GM23338 (cell line): ENCODE data around the gene CNOT10. TPM values are rescaled to one million over a fixed set of nuclear protein-coding genes. Genes with fewer than 3 reads are reported as not detected.

ENCODE experiments used
- ATAC-seq: fragments of 200-7000 bp; cut with Tn5 transposase; 3 replicates; pipeline ENCODE4 v1.9.1; 2020
- DNase-seq: peaks from one replicate; pipeline ENCODE4 v3.0.0-alpha.2; 2015; ENCODE audit warnings: low spot score
- H2AFZ ChIP-seq: fragments of 200-600 bp; sonication (generic); 2 replicates; pipeline ENCODE4 v1.8.0; 2016; ENCODE audit warnings: antibody characterized with exemption, mild to moderate bottlenecking, moderate library complexity
- H3F3A ChIP-seq: fragments of 200-600 bp; sonication (generic); replicated peaks from 2 replicates; pipeline ENCODE4 v1.8.0; 2017; ENCODE audit warnings: antibody characterized with exemption, mixed run types, low read depth
- H3K27ac ChIP-seq: fragments of 200-600 bp; sonication (generic); 2 replicates; pipeline ENCODE4 v1.6.1; 2016; ENCODE audit warnings: low read depth
- H3K27me3 ChIP-seq: fragments of 200-600 bp; sonication (generic); 2 replicates; pipeline ENCODE4 v1.8.0; 2016; ENCODE audit warnings: mild to moderate bottlenecking, mixed run types, moderate library complexity; ENCODE audit not compliant: insufficient read depth
- H3K36me3 ChIP-seq: fragments of 200-600 bp; sonication (generic); 2 replicates; pipeline ENCODE4 v1.8.0; 2016; ENCODE audit warnings: mild to moderate bottlenecking; ENCODE audit not compliant: insufficient read depth
- H3K4me1 ChIP-seq: fragments of 200-600 bp; sonication (generic); 2 replicates; pipeline ENCODE4 v1.8.0; 2016; ENCODE audit warnings: mild to moderate bottlenecking, moderate library complexity; ENCODE audit not compliant: insufficient read depth
- H3K4me2 ChIP-seq: fragments of 200-600 bp; sonication (generic); 2 replicates; pipeline ENCODE4 v1.7.1; 2017; ENCODE audit warnings: mixed run types
- H3K4me3 ChIP-seq: fragments of 200-600 bp; sonication (generic); 2 replicates; pipeline ENCODE4 v1.6.1; 2016; ENCODE audit warnings: mixed run types
- H3K79me2 ChIP-seq: fragments of 200-600 bp; sonication (generic); replicated peaks from 2 replicates; pipeline ENCODE4 v1.8.0; 2017; ENCODE audit warnings: mild to moderate bottlenecking; ENCODE audit not compliant: insufficient read depth
- H3K9me2 ChIP-seq: fragments of 200-600 bp; sonication (generic); 2 replicates; pipeline ENCODE4 v1.8.0; 2017; ENCODE audit not compliant: insufficient read depth
- H4K20me1 ChIP-seq: fragments of 200-600 bp; sonication (generic); replicated peaks from 2 replicates; pipeline ENCODE4 v1.8.0; 2017; ENCODE audit warnings: mild to moderate bottlenecking; ENCODE audit not compliant: insufficient read depth
- H3K27ac Mint-ChIP-seq: 2 replicates; pipeline ENCODE4 v1.8.0; 2020; ENCODE audit warnings: inconsistent platforms, mild to moderate bottlenecking, moderate library complexity, mixed read lengths
- H3K27me3 Mint-ChIP-seq: 3 replicates; pipeline ENCODE4 v1.8.0; 2022; ENCODE audit warnings: low read depth, mild to moderate bottlenecking, moderate library complexity, mixed read lengths, inconsistent platforms; ENCODE audit not compliant: insufficient read depth, poor library complexity
- H3K36me3 Mint-ChIP-seq: 3 replicates; pipeline ENCODE4 v1.8.0; 2021; ENCODE audit warnings: low read depth, mild to moderate bottlenecking, inconsistent platforms, moderate library complexity, mixed read lengths
- H3K4me1 Mint-ChIP-seq: 3 replicates; pipeline ENCODE4 v1.8.0; 2020; ENCODE audit warnings: mild to moderate bottlenecking, inconsistent platforms, mixed read lengths
- H3K4me3 Mint-ChIP-seq: 3 replicates; pipeline ENCODE4 v1.8.0; 2021; ENCODE audit warnings: moderate library complexity, mild to moderate bottlenecking, inconsistent platforms, mixed read lengths
- H3K9me3 Mint-ChIP-seq: 3 replicates; pipeline ENCODE4 v1.8.0; 2020; ENCODE audit warnings: moderate library complexity, mild to moderate bottlenecking, inconsistent platforms, mixed read lengths
- CREB1 ChIP-seq: fragments of 250-450 bp; sonication (Bioruptor Pico); IDR thresholded peaks from 2 replicates; pipeline ENCODE4 v1.5.0; 2020; ENCODE audit warnings: low read depth, mild to moderate bottlenecking, moderate library complexity
- EZH2 ChIP-seq: fragments of 200-600 bp; sonication (generic); IDR thresholded peaks from one replicate; pipeline ENCODE4 v1.8.0; 2017; ENCODE audit warnings: antibody characterized with exemption, mild to moderate bottlenecking, low read depth; ENCODE audit not compliant: unreplicated experiment
- EZH2phosphoT487 ChIP-seq: fragments of 200-600 bp; sonication (generic); IDR thresholded peaks from one replicate; pipeline ENCODE4 v1.8.1; 2018; ENCODE audit warnings: antibody characterized with exemption; ENCODE audit not compliant: unreplicated experiment
- JUNB ChIP-seq: IDR thresholded peaks from one replicate; pipeline ENCODE4 v1.6.1; 2016; ENCODE audit warnings: antibody characterized with exemption; ENCODE audit not compliant: unreplicated experiment
- NANOG ChIP-seq: IDR thresholded peaks from 2 replicates; pipeline ENCODE4 v1.6.1; 2016; ENCODE audit warnings: antibody characterized with exemption, borderline replicate concordance
- POLR2AphosphoS5 ChIP-seq: IDR thresholded peaks from 2 replicates; pipeline ENCODE4 v1.6.1; 2016; ENCODE audit warnings: antibody characterized with exemption, low read depth
- STAT1 ChIP-seq: IDR thresholded peaks from one replicate; pipeline ENCODE4 v1.6.1; 2016; ENCODE audit warnings: antibody characterized with exemption; ENCODE audit not compliant: unreplicated experiment
- ZNF114 ChIP-seq: fragments of 250-450 bp; sonication (Bioruptor Pico); IDR thresholded peaks from 2 replicates; pipeline ENCODE4 v1.5.0; 2020; ENCODE audit warnings: mild to moderate bottlenecking, moderate library complexity
- ZNF331 ChIP-seq: fragments of 250-450 bp; sonication (Bioruptor Pico); IDR thresholded peaks from 2 replicates; pipeline ENCODE4 v1.5.0; 2020; ENCODE audit warnings: low read depth, mild to moderate bottlenecking, moderate library complexity
- polyA plus RNA-seq: library from polyadenylated mRNA; unstranded; fragments of >200 nt; fragmentation: Nextera tagmentation; extraction: Ambion mirVana; gene quantifications from 2 replicates; pipeline ENCODE4 v1.2.1, GENCODE V29; 2016
- total RNA-seq: library from RNA; depleted of rRNA; stranded (reverse); fragments of >200 nt; shearing (Covaris generic); gene quantifications from 2 replicates; pipeline ENCODE4 v1.2.3, GENCODE V29; 2014
- TF ChIP-seq, protein P1 (sequence below), 2 experiments: fragments of 200-600 bp in 1 of 2; sonication (generic) in 1 of 2; conservative IDR thresholded peaks; 2 replicates each; pipeline versions ENCODE4 v1.5.1 to v1.6.1; 2016 to 2017; ENCODE audit warnings: antibody characterized with exemption in 2 of 2, low read depth in 2 of 2, mild to moderate bottlenecking in 2 of 2, moderate library complexity in 1 of 2
- TF ChIP-seq, protein P2 (sequence below): IDR thresholded peaks from 2 replicates; pipeline ENCODE4 v1.6.1; 2016; ENCODE audit warnings: antibody characterized with exemption
- TF ChIP-seq, protein P3 (sequence below): fragments of 250-450 bp; sonication (Bioruptor Pico); IDR thresholded peaks from 2 replicates; pipeline ENCODE4 v1.5.0; 2020; ENCODE audit warnings: mild to moderate bottlenecking, moderate library complexity
- TF ChIP-seq, protein P4 (sequence below): IDR thresholded peaks from one replicate; pipeline ENCODE4 v1.6.1; 2018; ENCODE audit warnings: antibody characterized with exemption; ENCODE audit not compliant: unreplicated experiment

Gene CNOT10
- total and polyA plus RNA-seq, 2 experiments from 2014 or later: 27.2 to 46.9 TPM

DNA sequence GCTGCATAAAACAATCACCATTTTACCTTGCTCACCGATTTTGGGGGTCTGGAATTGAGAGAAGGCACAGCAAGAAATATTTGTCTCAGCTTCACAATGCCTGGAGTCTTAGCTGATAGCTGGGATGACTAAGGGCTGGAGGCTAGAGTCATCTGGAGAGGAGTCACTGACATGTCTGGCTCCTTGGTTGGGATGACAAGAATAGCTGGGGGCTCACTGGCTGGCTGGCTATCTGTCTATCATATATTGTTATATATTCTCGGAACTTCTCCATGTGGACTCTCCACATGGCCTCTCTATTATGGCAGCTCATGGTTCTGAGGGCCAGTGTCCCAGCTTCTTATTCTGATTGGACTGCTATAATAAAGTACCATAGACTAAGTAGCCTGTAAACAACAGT, 112.8 kb downstream of the CNOT10 start:
- Histone ChIP-seq H3K9me2 (no peaks in the 10 kb centered on the region), H3K27me3 (no peaks in the 10 kb centered on the region), H3F3A (0 out of 2 replicates have a peak, but pooled peaks cover 2% of the 10 kb centered on the region), H2AFZ (no peak overlapping the region), H3K27ac (no peak overlapping the region; the same call in 1 of the 2 replicates), H3K4me1 (peaks cover 12% of the 10 kb centered on the region), H3K4me2 (no peak overlapping the region), H4K20me1 (no peaks in the 10 kb centered on the region), H3K36me3 (no peaks in the 10 kb centered on the region), H3K79me2 (peaks cover 3% of the 10 kb centered on the region; the same call in 1 of the 2 replicates), H3K4me3 (no peak overlapping the region)
- Mint-ChIP-seq H3K4me3 (no peak overlapping the region), H3K4me1 (peaks cover 30% of the 10 kb centered on the region), H3K27me3 (peaks cover 4% of the 10 kb centered on the region), H3K27ac (no peak overlapping the region), H3K36me3 (peaks cover 27% of the 10 kb centered on the region), H3K9me3 (peaks cover 14% of the 10 kb centered on the region)
- TF ChIP-seq, protein P1, sequence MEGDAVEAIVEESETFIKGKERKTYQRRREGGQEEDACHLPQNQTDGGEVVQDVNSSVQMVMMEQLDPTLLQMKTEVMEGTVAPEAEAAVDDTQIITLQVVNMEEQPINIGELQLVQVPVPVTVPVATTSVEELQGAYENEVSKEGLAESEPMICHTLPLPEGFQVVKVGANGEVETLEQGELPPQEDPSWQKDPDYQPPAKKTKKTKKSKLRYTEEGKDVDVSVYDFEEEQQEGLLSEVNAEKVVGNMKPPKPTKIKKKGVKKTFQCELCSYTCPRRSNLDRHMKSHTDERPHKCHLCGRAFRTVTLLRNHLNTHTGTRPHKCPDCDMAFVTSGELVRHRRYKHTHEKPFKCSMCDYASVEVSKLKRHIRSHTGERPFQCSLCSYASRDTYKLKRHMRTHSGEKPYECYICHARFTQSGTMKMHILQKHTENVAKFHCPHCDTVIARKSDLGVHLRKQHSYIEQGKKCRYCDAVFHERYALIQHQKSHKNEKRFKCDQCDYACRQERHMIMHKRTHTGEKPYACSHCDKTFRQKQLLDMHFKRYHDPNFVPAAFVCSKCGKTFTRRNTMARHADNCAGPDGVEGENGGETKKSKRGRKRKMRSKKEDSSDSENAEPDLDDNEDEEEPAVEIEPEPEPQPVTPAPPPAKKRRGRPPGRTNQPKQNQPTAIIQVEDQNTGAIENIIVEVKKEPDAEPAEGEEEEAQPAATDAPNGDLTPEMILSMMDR (conservative IDR thresholded peaks at IDR 0.05; ENCODE audit: low read depth in 2 of 2): no peak
- TF ChIP-seq, protein P2, sequence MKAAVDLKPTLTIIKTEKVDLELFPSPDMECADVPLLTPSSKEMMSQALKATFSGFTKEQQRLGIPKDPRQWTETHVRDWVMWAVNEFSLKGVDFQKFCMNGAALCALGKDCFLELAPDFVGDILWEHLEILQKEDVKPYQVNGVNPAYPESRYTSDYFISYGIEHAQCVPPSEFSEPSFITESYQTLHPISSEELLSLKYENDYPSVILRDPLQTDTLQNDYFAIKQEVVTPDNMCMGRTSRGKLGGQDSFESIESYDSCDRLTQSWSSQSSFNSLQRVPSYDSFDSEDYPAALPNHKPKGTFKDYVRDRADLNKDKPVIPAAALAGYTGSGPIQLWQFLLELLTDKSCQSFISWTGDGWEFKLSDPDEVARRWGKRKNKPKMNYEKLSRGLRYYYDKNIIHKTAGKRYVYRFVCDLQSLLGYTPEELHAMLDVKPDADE: no peak
- TF ChIP-seq NANOG (no peak), CREB1 (CRISPR knock-in tag) (no peak), EZH2phosphoT487 (no peak), STAT1 (no peak), EZH2 (no peak), ZNF331 (CRISPR knock-in tag) (no peak), ZNF114 (CRISPR knock-in tag) (no peak), JUNB (no peak), POLR2AphosphoS5 (no peak)
- TF ChIP-seq, protein P3, sequence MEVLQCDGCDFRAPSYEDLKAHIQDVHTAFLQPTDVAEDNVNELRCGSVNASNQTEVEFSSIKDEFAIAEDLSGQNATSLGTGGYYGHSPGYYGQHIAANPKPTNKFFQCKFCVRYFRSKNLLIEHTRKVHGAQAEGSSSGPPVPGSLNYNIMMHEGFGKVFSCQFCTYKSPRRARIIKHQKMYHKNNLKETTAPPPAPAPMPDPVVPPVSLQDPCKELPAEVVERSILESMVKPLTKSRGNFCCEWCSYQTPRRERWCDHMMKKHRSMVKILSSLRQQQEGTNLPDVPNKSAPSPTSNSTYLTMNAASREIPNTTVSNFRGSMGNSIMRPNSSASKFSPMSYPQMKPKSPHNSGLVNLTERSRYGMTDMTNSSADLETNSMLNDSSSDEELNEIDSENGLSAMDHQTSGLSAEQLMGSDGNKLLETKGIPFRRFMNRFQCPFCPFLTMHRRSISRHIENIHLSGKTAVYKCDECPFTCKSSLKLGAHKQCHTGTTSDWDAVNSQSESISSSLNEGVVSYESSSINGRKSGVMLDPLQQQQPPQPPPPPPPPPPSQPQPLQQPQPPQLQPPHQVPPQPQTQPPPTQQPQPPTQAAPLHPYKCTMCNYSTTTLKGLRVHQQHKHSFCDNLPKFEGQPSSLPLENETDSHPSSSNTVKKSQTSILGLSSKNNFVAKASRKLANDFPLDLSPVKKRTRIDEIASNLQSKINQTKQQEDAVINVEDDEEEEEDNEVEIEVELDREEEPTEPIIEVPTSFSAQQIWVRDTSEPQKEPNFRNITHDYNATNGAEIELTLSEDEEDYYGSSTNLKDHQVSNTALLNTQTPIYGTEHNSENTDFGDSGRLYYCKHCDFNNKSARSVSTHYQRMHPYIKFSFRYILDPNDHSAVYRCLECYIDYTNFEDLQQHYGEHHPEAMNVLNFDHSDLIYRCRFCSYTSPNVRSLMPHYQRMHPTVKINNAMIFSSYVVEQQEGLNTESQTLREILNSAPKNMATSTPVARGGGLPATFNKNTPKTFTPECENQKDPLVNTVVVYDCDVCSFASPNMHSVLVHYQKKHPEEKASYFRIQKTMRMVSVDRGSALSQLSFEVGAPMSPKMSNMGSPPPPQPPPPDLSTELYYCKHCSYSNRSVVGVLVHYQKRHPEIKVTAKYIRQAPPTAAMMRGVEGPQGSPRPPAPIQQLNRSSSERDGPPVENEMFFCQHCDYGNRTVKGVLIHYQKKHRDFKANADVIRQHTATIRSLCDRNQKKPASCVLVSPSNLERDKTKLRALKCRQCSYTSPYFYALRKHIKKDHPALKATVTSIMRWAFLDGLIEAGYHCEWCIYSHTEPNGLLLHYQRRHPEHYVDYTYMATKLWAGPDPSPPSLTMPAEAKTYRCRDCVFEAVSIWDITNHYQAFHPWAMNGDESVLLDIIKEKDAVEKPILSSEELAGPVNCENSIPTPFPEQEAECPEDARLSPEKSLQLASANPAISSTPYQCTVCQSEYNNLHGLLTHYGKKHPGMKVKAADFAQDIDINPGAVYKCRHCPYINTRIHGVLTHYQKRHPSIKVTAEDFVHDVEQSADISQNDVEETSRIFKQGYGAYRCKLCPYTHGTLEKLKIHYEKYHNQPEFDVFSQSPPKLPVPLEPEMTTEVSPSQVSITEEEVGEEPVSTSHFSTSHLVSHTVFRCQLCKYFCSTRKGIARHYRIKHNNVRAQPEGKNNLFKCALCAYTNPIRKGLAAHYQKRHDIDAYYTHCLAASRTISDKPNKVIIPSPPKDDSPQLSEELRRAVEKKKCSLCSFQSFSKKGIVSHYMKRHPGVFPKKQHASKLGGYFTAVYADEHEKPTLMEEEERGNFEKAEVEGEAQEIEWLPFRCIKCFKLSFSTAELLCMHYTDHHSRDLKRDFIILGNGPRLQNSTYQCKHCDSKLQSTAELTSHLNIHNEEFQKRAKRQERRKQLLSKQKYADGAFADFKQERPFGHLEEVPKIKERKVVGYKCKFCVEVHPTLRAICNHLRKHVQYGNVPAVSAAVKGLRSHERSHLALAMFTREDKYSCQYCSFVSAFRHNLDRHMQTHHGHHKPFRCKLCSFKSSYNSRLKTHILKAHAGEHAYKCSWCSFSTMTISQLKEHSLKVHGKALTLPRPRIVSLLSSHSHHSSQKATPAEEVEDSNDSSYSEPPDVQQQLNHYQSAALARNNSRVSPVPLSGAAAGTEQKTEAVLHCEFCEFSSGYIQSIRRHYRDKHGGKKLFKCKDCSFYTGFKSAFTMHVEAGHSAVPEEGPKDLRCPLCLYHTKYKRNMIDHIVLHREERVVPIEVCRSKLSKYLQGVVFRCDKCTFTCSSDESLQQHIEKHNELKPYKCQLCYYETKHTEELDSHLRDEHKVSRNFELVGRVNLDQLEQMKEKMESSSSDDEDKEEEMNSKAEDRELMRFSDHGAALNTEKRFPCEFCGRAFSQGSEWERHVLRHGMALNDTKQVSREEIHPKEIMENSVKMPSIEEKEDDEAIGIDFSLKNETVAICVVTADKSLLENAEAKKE (CRISPR knock-in tag): no peak
- TF ChIP-seq, protein P4, sequence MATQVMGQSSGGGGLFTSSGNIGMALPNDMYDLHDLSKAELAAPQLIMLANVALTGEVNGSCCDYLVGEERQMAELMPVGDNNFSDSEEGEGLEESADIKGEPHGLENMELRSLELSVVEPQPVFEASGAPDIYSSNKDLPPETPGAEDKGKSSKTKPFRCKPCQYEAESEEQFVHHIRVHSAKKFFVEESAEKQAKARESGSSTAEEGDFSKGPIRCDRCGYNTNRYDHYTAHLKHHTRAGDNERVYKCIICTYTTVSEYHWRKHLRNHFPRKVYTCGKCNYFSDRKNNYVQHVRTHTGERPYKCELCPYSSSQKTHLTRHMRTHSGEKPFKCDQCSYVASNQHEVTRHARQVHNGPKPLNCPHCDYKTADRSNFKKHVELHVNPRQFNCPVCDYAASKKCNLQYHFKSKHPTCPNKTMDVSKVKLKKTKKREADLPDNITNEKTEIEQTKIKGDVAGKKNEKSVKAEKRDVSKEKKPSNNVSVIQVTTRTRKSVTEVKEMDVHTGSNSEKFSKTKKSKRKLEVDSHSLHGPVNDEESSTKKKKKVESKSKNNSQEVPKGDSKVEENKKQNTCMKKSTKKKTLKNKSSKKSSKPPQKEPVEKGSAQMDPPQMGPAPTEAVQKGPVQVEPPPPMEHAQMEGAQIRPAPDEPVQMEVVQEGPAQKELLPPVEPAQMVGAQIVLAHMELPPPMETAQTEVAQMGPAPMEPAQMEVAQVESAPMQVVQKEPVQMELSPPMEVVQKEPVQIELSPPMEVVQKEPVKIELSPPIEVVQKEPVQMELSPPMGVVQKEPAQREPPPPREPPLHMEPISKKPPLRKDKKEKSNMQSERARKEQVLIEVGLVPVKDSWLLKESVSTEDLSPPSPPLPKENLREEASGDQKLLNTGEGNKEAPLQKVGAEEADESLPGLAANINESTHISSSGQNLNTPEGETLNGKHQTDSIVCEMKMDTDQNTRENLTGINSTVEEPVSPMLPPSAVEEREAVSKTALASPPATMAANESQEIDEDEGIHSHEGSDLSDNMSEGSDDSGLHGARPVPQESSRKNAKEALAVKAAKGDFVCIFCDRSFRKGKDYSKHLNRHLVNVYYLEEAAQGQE: no peak
- ATAC-seq (no peak), DNase-seq (no peak)
